ENCODE results near the gene NTN1.

- TF ChIP-seq POLR2A (IDR thresholded peaks at IDR 0.05) (no peak), CTCF (IDR thresholded peaks at IDR 0.05) (no peak), EP300 (IDR thresholded peaks at IDR 0.05) (no peak)
These were observed 211.9 kb downstream of the NTN1 start for GRCh38 chr17:9233271-9233599.
